ENCODE data around the gene MS4A8.

Gene MS4A8

GRCh38 chr11:60718524-60719316 lies 19.3 kb downstream of the MS4A8 start:
- H3K4me1 Mint-ChIP-seq: no peaks in the 10 kb centered on the region
- no peak overlapping the region for H3K27ac Mint-ChIP-seq
- peaks cover 15% of the 10 kb centered on the region for H3K27me3 Mint-ChIP-seq (ENCODE audit: low read depth)
- H3K36me3 Mint-ChIP-seq (ENCODE audit: low read depth): no peaks in the 10 kb centered on the region
- H3K9me3 Mint-ChIP-seq: peaks cover 3% of the 10 kb centered on the region
- TF ChIP-seq CTCF (IDR thresholded peaks at IDR 0.05; ENCODE audit: unreplicated experiment in 3 of 3): no peak
- H3K4me3 Mint-ChIP-seq: no peak overlapping the region

DNA sequence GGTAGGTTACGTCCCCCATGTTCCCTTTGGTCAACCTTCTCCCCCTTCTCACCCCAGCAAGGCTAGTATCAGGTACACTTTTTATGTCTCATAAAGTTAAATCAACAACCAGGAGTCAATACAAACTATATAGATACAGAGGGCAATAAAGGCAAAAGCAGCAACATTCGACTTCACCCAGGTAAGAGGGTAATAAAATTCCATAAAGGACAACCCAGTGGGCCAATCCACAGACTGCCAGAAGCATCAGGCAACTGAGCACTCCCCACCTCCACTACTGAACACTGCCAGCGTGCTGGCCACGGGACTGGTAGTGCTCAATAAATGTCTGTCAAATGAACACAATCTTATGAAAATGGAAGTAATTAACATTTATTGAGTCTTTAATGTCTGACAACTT lies 20.0 kb downstream of the MS4A8 start:
- no peak for TF ChIP-seq CTCF (IDR thresholded peaks at IDR 0.05; ENCODE audit: unreplicated experiment in 3 of 3)
- H3K4me1 Mint-ChIP-seq: no peaks in the 10 kb centered on the region
- H3K27ac Mint-ChIP-seq: no peak overlapping the region

GRCh38 chr11:60720460-60720859 lies 21.0 kb downstream of the MS4A8 start:
- H3K4me1 Mint-ChIP-seq: no peaks in the 10 kb centered on the region
- no peak overlapping the region for H3K27ac Mint-ChIP-seq
- peaks cover 15% of the 10 kb centered on the region for H3K27me3 Mint-ChIP-seq (ENCODE audit: low read depth)
- no peak for TF ChIP-seq CTCF (IDR thresholded peaks at IDR 0.05; ENCODE audit: unreplicated experiment in 3 of 3)
- H3K4me3 Mint-ChIP-seq: no peak overlapping the region
- peaks cover 3% of the 10 kb centered on the region for H3K9me3 Mint-ChIP-seq
- no peaks in the 10 kb centered on the region for H3K36me3 Mint-ChIP-seq (ENCODE audit: low read depth)

More for the DNA sequence above, 20.0 kb downstream of the MS4A8 start:
- Mint-ChIP-seq H3K4me3 (no peak overlapping the region), H3K27me3 (ENCODE audit: low read depth) (peaks cover 15% of the 10 kb centered on the region), H3K9me3 (peaks cover 3% of the 10 kb centered on the region), H3K36me3 (ENCODE audit: low read depth) (no peaks in the 10 kb centered on the region)

GRCh38 chr11:60724420-60724819 lies 25.0 kb downstream of the MS4A8 start, which contains the start of gene MS4A18:
Gene MS4A18 (plus strand): TSS chr11:60724720.
- Mint-ChIP-seq H3K27me3 (ENCODE audit: low read depth) (peaks cover 14% of the 10 kb centered on the region), H3K9me3 (peaks cover under 1% of the 10 kb centered on the region), H3K36me3 (ENCODE audit: low read depth) (no peaks in the 10 kb centered on the region), H3K27ac (no peak within 1 kb of the TSS), H3K4me3 (no peak within 1 kb of the TSS), H3K4me1 (no peaks in the 10 kb centered on the region)
- TF ChIP-seq CTCF (IDR thresholded peaks at IDR 0.05; ENCODE audit: unreplicated experiment in 3 of 3): no peak

- Mint-ChIP-seq H3K36me3 (ENCODE audit: low read depth) (no peaks in the 10 kb centered on the region), H3K4me3 (no peak overlapping the region), H3K9me3 (no peaks in the 10 kb centered on the region), H3K4me1 (no peaks in the 10 kb centered on the region), H3K27ac (no peak overlapping the region), H3K27me3 (ENCODE audit: low read depth) (peaks cover 20% of the 10 kb centered on the region)
- TF ChIP-seq CTCF (IDR thresholded peaks at IDR 0.05; ENCODE audit: unreplicated experiment in 3 of 3): no peak
These were observed 26.2 kb downstream of the MS4A8 start for GRCh38 chr11:60725592-60725991.

GRCh38 chr11:60731586-60731985 lies 32.2 kb downstream of the MS4A8 start:
- Mint-ChIP-seq H3K27ac (no peak overlapping the region), H3K36me3 (ENCODE audit: low read depth) (no peaks in the 10 kb centered on the region), H3K4me1 (peaks cover 5% of the 10 kb centered on the region), H3K9me3 (no peaks in the 10 kb centered on the region), H3K4me3 (no peak overlapping the region), H3K27me3 (ENCODE audit: low read depth) (peaks cover 13% of the 10 kb centered on the region)
- TF ChIP-seq CTCF (IDR thresholded peaks at IDR 0.05; ENCODE audit: unreplicated experiment in 3 of 3): no peak
